Measurements from ENCODE around the gene ALG5. TPM values are rescaled to one million over a fixed set of nuclear protein-coding genes. Genes with fewer than 3 reads are reported as not detected.

The ALG5 gene
- total RNA-seq, 1 donor from 2014 or later: 30.6 TPM

- Histone ChIP-seq H3K36me3 (no peaks in the 10 kb centered on the region), H3K4me3 (no peak overlapping the region), H3K9me3 (no peaks in the 10 kb centered on the region), H3K4me1 (peaks cover 7% of the 10 kb centered on the region), H3K27me3 (ENCODE audit: low read depth) (peaks cover 5% of the 10 kb centered on the region), H3K27ac (no peak overlapping the region)
- ATAC-seq (no peak), DNase-seq (no peak)
- intact Hi-C loops (cut with DNase I): no loop called here
- TF ChIP-seq CTCF (IDR thresholded peaks at IDR 0.05): no peak
Observed at GRCh38 chr13:36915896-36916640, 83.1 kb downstream of the ALG5 start.

- intact Hi-C loops (cut with DNase I): no loop called here
- no peak overlapping the region for H3K4me3 ChIP-seq
- no peak for DNase-seq
Observed at GRCh38 chr13:36915106-36915505, 84.0 kb downstream of the ALG5 start.

GRCh38 chr13:36914648-36915047 is 84.5 kb downstream of the ALG5 start:
- Histone ChIP-seq H3K9me3 (no peaks in the 10 kb centered on the region), H3K27ac (no peak overlapping the region), H3K27me3 (ENCODE audit: low read depth) (no peaks in the 10 kb centered on the region), H3K4me1 (no peaks in the 10 kb centered on the region), H3K36me3 (no peaks in the 10 kb centered on the region), H3K4me3 (no peak overlapping the region)
- DNase-seq (no peak), ATAC-seq (no peak)
- no peak for TF ChIP-seq CTCF (IDR thresholded peaks at IDR 0.05)
- intact Hi-C loops (cut with DNase I): no loop called here

More at GRCh38 chr13:36915106-36915505, 84.0 kb downstream of the ALG5 start:
- no peaks in the 10 kb centered on the region for H3K36me3 ChIP-seq
- H3K27ac ChIP-seq: no peak overlapping the region
- no peaks in the 10 kb centered on the region for H3K9me3 ChIP-seq
- no peak for TF ChIP-seq CTCF (IDR thresholded peaks at IDR 0.05)
- H3K4me1 ChIP-seq: no peaks in the 10 kb centered on the region
- no peak for ATAC-seq
- no peaks in the 10 kb centered on the region for H3K27me3 ChIP-seq (ENCODE audit: low read depth)

GRCh38 chr13:36913463-36913862 is 85.7 kb downstream of the ALG5 start:
- no peaks in the 10 kb centered on the region for H3K27me3 ChIP-seq (ENCODE audit: low read depth)
- H3K4me1 ChIP-seq: no peaks in the 10 kb centered on the region
- H3K27ac ChIP-seq: no peak overlapping the region
- TF ChIP-seq CTCF (IDR thresholded peaks at IDR 0.05): no peak
- ATAC-seq (no peak), DNase-seq (no peak)
- intact Hi-C loops (cut with DNase I): no loop called here
- H3K36me3 ChIP-seq: no peaks in the 10 kb centered on the region
- H3K4me3 ChIP-seq: no peak overlapping the region
- H3K9me3 ChIP-seq: no peaks in the 10 kb centered on the region

GRCh38 chr13:36912973-36913372 is 86.2 kb downstream of the ALG5 start:
- Histone ChIP-seq H3K9me3 (no peaks in the 10 kb centered on the region), H3K4me3 (no peak overlapping the region), H3K36me3 (no peaks in the 10 kb centered on the region), H3K4me1 (no peaks in the 10 kb centered on the region), H3K27ac (no peak overlapping the region), H3K27me3 (ENCODE audit: low read depth) (no peaks in the 10 kb centered on the region)
- no peak for TF ChIP-seq CTCF (IDR thresholded peaks at IDR 0.05)
- intact Hi-C loops (cut with DNase I): no loop called here
- ATAC-seq (no peak), DNase-seq (no peak)
